Suppressor macrophage treated with lipopolysaccharide for 1 hour (primary cell): Measurements from ENCODE around the gene SERPINC1.
A peak's percentile ranks its signal among the peaks of the same experiment; 100 is the strongest.
"Not testable (repeated sequence)": the region's sequence is repeated elsewhere in the genome, so short reads cannot be mapped to it uniquely, and the experiment has no call there.

Experiments
- DNase-seq, 3 donors: peaks; one replicate each; pipeline ENCODE4 v3.0.0-alpha.2; 2020 to 2022

SERPINC1 gene

DNA sequence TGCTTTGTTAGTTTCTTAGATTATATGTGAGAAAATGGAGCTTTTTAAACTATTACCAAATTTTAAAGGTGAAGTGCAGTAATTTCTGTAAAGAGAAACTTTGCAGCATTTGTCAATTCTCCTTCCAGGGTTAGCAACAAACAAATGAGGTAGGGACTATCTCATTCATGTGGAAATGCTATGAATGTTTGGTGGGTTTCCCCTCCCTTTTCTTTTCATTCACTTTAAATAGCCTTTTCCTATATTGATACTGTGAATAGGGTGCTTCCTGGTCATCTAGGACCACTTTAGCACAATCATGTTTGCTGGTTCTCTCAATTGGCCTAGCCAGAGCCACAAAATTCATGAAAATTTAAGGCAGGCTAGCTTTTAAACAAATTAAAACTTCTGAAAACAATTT is 28.4 kb downstream of the SERPINC1 start:
- DNase-seq, result no peak

DNA sequence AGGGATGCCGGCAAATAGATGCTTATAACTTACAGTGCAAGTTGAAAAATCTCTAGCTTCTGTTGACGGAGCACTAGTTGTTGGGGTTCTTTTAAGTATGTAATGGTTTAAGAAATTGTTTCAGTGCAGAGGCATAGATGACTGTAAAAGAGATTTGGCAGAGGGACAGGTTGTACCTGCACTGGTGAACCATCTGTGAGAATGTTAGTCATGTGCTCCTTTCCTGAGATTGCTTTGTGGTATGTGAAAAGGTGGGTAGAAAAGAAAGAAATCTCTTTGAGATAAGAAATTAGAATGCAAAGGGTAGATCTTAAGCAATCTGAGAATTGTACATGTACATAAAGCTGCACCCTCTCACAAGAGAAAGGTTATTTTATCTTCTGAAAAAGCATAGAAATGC is 29.5 kb downstream of the SERPINC1 start:
- DNase-seq, result no peak

DNA sequence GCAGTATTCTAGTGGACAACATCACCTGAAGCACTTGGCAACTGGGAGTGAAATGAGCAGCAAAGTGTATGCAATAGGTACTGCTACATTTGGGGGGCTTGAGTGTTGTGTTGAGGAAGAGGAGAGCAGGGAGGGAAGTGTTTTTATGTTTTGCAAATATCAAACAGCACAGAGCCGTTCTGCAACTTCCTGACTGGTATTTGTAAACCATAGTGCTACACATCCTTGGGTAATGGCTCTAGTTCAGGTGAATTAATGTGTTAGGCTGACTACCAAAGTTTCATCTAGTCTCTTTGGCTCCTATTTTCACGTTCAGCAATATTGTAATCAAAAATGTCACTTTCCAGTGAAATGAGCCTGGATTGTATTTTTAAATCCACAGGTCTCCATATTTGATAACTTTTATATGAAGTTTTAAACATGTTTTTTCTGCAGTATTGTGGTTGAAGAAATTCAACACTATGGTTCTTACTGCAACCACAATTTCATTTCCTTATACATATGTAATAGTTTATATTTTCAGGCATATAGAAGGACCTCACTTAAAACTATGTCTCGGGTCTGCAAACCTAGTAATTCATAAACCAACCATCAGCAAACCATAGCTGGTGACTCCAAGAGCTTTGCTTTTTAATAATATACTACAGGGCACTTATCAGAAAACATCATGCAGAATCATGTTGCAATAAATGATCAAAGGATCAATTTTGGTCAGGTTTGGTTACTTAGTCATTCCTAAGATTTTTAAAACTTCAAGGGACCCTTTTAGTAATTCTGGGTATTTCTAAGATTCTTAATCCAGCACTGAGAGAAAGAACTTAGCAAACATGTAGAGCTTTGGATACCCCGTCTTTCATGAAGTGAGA is 30.1 kb downstream of the SERPINC1 start:
- no peak for DNase-seq

DNA sequence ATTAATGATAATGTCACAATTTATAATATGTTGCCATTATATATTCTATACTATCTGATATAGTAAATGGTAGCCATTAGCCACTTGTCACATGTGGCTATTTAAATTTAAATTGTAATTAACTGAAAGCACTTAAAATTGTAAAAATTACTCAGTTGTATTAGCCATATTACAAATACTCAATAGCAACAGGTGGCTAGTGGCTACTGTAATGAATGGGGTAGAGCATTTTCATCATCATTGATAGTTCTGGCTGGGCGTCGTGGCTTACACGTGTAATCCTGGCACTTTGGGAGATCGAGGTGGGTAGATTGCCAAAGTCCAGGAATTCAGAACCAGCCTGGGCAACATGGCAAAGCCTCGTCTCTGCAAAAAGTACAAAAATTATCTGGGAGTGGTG is 32.4 kb downstream of the SERPINC1 start:
- DNase-seq, result no peak

DNA sequence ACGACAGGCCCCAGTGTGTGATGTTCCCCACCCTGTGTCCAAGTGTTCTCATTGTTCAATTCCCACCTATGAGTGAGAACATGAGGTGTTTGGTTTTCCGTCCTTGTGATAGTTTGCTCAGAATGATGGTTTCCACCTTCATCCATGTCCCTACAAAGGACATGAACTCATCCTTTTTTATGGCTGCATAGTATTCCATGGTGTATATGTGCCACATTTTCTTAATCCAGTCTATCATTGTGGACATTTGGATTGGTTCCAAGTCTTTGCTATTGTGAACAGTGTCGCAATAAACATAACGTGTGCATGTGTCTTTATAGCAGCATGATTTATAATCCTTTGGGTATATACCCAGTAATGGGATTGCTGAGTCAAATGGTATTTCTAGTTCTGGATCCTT is 36.0 kb downstream of the SERPINC1 start:
- DNase-seq, result not testable (repeated sequence)

DNA sequence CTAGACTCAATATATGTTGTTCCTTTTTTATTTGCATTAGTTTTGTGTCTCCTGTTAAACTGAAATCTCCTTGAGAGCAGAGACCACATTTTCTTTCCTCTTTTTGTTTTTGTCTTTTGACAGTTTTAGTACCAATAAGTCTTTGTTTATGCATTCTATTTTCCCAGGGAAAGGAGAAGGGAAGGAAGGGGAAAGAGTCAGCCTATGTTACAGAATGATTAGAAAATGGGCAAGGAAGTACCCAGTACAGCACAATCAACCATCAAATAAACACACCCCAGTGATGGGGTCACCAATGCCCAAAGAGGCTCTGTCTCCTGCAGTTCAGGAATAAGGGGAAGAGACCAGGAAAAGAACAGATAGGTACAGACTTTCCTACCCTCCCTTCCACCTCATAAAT is 38.9 kb downstream of the SERPINC1 start:
- DNase-seq, result no peak

- no peak for DNase-seq
Measured at GRCh38 chr1:173876732-173877131, 40.4 kb downstream of the SERPINC1 start.

DNA sequence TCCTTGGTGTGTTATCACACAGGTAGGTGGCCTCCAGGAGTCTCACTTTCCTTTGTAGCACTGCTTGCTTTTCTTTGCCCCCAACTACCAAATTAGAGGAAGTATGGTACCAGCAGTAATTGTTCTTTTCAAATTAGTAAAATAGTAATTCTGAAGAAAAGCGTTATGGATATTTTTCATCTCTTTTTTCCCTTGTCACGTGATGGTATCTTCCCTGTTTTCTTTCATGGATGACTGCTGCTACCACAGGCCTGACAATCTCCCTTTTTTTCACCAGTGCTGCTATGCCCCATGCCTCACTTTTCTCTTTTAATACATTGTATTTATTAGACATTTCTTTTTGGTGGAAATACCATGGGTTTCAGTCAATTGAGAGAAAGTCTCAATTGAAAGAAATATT is 45.6 kb downstream of the SERPINC1 start:
- no peak for DNase-seq

GRCh38 chr1:173871091-173871490 is 46.0 kb downstream of the SERPINC1 start:
- DNase-seq, result no peak

GRCh38 chr1:173870252-173871075 is 46.7 kb downstream of the SERPINC1 start:
- peak in 1 of 3 donors; percentile 19 for DNase-seq

DNA sequence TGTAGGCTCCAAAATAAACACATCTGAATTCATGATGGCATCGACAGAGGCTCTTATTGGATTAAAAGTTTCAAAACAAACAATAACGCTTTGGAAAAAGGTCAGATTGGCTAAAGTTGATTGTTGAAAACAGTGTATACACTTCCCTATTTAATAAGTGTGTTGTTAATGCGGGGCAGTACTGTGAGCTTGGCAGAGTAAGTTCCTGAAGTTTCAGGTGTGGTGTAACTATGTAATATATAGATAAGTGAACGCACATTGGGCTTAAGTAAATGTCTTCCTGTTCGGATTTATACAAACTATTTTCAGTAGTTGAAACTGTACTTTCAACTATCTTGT is 48.1 kb downstream of the SERPINC1 start:
- DNase-seq, result no peak

DNA sequence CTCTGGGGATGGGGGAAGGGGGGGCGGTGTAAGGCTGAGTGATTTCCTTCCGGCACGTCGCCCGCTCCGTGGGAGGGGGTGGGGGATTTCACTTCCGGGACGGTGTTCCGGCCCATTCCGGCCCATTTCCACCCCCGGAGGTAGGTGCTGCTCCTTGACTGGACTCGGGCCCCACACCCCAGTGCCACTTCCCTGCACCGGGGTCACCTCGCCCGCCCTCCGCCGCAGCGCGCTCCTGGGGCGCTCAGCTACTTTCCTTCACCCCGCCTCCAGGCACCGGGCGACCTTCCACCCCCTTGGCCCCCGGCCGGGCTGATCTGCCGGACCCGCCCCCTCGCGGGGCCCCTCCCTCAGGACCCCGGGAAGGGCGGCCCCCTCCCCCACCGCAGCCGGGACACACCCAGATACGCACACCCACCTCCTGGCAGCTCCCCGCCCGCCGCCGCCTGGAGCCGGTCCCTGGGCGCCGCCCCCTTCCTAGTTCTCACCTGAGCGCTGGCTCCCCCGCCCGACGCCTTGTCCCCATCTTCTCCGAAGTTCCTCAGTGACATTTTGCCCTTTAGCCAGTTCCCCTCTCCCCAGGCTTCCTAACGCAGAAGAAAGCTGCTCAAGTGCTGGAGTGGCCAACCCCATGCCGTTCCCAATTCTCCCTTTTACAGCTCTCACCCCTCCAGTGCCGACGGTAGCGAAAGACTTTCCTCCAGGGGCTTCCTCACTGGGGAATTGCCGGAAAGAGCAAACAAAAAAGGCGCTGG is 48.7 kb downstream of the SERPINC1 start, which contains the start of gene ZBTB37:
Gene ZBTB37, plus strand, starts transcription at position 115 of the 755 bp plus-strand sequence. CDS start 1,846 bp downstream, outside the sequence.
- peak; percentile 63 to 84 (median 65) for DNase-seq

DNA sequence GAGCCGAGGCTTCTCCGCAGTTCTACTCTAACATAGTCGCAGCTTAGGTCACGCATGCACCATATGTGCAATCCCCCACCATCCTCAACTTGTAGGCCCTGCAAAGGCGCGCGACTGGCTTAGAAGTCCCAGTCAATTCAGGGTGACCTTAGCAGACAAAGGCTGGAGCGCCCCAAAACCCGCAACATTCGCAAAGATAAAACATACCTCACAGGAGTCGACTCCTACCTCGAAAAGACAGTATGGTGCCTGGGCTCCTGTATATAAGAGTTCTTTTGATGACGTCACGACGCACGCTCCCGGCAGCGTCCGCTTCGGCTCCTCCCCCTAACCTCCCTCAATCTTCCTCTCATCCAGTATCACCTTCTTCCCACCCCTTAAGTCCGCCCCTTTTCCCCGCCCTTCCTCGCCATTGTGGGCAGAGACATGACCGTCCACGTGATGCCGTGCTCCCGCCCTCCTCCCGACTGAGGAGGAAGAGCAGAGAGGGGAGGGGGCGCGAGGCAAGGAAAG is 49.3 kb downstream of the SERPINC1 start, which contains the start of gene GAS5:
Gene GAS5, minus strand, starts transcription at position 237 of the 513 bp plus-strand sequence.
- peak; percentile 98 to 99 (median 98) for DNase-seq

- DNase-seq, result no peak
Measured at GRCh38 chr1:173867141-173867752, 49.9 kb downstream of the SERPINC1 start.

- no peak for DNase-seq
Measured at GRCh38 chr1:173866413-173867115, 50.6 kb downstream of the SERPINC1 start.

DNA sequence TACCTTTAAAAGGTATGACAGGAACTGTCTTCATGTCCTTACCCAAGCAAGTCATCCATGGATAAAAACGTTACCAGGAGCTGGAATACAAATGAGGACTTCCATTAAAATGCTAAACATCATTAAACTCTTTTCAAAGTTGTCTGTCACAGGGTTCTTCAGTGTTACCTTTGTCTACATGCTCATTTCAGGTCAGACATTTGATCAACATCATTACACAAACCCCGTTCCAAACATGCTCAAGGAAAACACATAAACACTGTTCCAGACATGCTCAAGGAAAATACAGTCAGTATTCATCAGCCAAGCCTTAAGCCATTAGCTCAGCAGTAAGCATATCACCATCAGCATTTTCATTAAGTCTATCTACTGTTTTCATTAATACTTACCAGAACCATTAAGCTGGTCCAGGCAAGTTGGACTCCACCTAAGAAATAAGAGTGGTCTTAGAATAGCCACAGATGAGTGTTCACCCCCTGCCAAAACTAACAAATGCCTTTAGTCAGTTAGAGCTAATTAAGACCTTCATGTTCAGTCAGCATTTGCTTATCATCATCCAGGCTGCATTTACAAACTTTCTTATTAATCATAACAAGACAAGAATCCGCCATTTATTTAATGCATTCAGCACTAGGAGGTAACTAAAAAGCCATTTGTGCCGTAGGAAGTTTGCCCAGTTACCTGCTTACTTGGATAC is 51.5 kb downstream of the SERPINC1 start:
- DNase-seq, result no peak

DNA sequence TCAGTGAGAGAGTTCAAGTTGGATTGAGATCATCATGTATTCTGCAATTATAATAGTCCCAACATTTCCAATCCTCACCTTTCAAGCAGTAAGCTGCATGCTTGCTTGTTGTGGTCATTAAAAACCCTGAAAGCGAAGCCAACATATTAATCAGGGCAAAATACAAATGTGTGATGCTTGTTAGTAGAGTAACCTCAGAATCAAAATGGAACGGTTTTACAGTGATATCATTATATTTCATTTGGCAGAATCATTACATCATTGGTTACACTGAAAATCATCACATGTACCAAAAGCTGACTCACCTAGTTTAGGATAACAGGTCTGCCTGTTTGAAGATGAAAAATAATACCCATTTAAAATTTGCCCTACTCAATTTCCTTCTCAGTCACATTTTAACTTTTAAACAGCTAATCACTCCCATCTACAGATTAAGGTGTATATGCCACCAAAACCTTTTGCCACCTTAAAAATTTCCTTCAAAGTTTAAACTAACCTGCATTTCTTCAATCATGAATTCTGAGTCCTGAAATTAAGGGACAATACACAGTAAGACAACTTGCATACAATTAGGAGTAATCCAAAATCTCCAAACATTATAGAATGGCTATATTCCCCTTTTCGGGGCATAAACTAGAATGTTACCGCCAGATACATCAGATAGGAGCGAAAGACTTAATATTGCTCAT is 52.8 kb downstream of the SERPINC1 start:
- no peak for DNase-seq

DNA sequence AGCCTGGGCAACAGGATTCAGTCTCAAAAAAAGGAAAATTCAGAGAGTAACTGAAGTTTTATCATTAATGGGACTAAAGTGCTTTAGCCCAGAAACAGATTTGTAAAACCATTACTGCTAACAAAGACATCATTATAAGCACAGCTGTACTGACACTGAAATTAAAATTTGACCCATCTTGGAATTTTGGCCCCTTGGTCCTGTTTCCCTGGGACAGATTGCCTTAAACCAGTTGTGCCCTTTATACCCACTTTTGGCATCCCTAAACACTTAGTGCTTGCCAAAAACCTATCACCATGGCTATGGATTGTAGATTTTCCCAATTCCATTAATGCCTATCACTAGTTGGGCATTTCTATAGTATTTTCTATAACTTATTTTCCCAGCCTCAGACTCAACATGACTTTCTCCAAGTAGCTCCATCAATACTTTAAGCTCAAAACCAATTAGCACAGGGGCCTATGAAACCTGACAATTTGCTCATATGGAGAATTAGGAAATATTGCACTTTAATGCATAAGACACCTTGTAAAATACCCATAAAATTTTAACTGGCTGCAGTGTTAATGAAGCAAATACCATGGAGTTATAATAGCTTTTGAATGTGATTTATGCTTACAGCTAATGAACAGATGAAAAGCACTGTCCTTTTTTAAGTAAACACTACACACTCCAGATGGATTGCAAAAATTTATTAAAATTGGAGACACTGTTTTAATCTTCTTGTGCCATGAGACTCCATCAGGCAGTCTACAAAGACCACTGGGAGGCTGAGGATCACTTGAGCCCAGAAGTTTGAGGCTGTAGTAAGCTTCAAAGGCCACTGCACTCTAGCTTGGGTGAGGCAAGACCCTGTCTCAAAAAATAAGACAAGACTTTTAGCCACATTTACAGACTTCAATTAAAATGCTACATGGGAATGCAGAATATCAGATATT is 53.6 kb downstream of the SERPINC1 start:
- DNase-seq, result no peak

- DNase-seq, result peak in 1 of 3 donors; percentile 24
Measured at GRCh38 chr1:173862769-173863223, 54.3 kb downstream of the SERPINC1 start.
